IPS-NIHi11 (cell line): ENCODE data around the gene EMC9.

ENCODE experiments used
- DNase-seq: peaks from one replicate; pipeline ENCODE4 v3.0.0; 2012; ENCODE audit warnings: mixed read lengths, low spot score

Gene EMC9

DNA sequence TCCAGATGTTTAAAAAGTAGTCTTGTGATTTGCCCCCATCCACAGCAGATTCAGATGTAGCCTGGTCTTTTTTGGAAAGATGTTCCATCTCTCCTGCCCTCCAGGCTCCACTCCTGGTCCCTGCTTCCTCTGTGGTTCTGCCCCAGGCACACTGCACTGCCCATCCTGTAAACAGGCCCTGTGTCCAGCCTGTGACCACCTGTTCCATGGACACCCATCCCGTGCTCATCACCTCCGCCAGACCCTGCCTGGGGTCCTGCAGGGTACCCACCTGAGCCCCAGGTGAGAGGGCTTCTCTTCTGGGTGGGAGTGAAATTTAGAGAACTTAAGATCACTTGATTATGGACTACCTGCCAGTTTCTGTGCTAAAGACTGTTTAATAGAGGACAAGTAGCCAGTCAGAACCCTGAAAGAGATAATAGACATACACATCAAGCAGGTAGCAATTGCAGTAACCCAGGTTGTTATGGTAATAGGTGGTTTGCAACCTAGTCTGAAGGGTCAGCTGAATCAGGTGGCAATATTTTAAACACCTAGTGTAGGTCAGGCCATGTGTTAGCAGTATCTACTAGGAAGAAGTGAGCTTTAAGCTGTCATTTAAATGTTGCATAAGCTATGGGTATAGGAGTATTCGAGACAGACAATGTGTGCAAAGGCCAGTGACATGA, 8.0 kb upstream of the EMC9 start:
- DNase-seq, result no peak

DNA sequence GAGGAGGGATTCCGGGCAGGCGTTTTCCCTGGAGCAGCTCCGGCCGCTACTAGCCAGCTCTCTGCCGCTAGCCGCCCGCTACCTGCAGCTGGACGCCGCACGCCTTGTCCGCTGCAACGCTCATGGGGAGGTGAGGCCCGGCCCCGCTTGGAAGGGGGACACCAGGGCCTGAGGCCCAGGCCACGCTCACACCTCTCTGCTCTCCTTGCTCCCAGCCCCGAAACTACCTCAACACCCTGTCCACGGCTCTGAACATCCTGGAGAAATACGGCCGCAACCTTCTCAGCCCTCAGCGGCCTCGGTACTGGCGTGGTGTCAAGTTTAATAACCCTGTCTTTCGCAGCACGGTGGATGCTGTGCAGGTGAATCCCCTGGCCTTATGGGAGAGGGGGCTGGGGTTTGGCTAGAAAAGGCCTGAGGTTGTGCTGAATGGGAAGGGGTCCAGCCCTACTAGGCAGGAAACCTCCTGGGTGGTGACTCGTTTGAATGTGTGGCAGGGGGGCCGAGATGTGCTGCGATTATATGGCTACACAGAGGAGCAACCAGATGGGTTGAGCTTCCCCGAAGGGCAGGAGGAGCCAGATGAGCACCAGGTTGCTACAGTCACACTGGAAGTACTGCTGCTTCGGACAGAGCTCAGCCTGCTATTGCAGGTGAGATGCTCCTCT, 6.5 kb upstream of the EMC9 start:
- no peak for DNase-seq

- DNase-seq, result peak; percentile 95
Measured at GRCh38 chr14:24146978-24147760, 5.8 kb upstream of the EMC9 start, which contains the start of gene RNF31. Gene RNF31, plus strand, starts transcription at chr14:24147498. Its CDS starts 201 bp downstream, at chr14:24147699.

GRCh38 chr14:24146453-24146977, 5.1 kb upstream of the EMC9 start, which contains the start of gene PSME2:
Gene PSME2, minus strand, starts transcription at chr14:24146610. Its CDS starts 29 bp downstream, at chr14:24146581.
- DNase-seq, result peak; percentile 93

- DNase-seq, result no peak
Measured at GRCh38 chr14:24145690-24146452, 4.5 kb upstream of the EMC9 start.

- DNase-seq, result no peak
Measured at GRCh38 chr14:24145219-24145618, 3.8 kb upstream of the EMC9 start.

DNA sequence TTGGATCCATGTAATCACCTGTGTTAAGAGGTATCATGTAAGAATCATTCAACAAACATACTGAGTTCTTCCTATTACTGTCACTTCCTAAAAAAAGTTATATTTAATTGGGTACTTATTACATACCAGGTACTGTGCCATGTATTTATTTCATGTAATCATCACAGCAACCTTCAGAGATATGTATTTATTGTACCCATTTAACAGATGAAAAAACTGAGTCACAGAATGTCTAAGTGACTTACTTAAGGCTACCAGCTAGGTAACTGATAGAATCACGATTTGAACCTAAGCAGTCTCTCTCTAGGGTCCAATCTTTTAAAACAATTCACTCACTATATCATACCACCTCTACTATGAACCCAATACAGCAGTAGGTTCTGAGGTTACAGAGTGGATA, 3.1 kb upstream of the EMC9 start:
- no peak for DNase-seq

- no peak for DNase-seq
Measured at GRCh38 chr14:24143511-24143910, 2.1 kb upstream of the EMC9 start.

DNA sequence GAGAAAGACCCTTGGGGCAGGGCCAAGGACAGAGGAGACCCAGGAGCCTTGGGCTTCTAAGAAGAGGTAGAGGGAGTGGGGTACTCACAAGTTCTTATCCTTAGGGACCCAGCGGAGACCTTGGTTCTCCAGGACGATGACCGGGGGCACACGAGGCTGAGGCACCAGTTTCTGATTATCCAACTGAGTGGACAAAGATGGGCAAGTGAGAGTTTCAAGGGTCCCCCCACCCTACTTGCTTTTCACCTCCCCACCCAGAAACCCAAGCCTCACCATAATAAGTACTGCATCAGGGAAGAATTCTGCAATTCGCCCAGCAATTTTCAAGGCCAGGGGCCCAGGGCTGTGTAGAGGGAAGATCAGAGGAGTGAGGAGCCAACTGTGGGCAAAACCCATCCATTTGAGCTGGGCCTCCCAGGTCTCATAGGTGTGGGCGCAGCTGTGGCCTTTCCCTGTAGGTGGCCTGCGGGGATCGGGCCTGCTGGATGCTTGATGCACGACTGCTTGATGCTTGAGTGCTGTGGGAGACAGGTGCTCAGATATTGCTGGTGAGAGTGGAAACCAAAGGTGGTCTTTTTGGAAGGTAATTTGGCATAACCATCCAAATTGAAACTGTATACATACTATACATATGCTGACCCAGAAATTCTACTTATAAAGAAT, 2.0 kb downstream of the EMC9 start:
- no peak for DNase-seq

DNA sequence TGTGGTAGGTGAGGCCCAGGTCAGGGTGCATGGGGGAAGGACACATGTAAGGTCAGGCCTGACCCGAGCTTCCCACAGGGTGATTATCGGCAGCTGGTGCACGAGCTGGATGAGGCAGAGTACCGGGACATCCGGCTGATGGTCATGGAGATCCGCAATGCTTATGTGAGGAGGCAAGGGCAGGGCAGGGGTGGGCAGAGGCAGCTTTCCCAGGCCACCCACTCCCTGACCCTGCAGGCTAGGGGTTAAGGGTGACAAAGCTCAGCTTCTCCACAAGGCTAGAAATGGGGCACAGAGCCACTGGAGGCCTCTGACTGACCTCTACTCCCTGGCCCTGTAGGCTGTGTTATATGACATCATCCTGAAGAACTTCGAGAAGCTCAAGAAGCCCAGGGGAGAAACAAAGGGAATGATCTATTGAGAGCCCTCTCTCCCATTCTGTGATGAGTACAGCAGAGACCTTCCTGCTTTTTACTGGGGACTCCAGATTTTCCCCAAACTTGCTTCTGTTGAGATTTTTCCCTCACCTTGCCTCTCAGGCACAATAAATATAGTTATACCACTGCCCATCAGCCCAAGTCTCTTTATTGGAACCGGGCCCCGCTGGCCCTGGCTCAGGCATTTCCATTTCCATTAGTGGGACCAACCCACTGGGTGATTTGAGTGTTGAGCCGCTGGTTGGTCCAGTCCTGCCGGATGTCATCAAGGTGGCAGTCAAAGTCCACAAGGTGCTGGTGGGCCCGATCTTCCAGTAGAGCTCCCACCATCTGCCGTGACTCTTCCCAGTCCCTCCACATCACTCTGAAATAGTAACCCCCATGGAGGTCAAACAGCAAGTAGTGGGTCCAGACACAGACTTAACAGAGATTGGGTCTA, 2.8 kb downstream of the EMC9 start:
- no peak for DNase-seq

GRCh38 chr14:24137529-24138395, 3.6 kb downstream of the EMC9 start:
- no peak for DNase-seq

DNA sequence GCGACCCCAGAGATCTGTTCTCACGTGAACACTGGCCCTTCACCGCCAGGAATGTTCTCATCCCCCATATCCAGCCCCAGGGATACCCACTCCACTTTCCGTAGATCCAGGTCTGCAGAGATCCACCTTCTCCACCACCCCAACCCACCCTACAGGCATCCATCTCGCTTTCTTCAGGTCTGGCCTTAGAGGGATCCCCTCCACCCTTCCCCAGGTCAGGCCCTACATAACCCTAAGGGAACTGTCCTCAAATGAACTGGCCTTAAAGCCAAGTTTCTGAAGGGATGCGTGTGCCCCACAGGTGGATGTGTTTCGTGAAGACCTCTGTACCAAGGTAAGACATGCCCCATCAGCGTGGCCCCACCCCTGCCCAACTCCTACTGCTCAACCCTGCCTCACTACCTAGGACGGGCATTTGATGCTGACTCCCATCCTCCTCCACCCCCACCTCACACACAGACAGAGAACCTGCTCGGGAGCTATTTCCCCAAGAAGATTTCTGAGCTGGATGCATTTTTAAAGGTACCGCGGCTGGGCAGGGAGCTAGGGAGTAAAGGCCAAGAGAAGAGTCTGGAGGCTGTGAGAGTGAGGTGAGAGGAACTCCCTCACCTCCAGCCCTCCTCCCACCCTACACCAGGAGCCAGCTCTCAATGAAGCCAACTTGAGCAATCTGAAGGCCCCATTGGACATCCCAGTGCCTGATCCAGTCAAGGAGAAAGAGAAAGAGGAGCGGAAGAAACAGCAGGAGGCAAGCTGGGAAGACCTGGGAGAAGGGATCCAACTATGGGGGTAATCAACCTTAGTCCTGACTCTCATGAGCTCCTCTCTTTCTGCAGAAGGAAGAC, 4.5 kb downstream of the EMC9 start:
- DNase-seq, result no peak

DNA sequence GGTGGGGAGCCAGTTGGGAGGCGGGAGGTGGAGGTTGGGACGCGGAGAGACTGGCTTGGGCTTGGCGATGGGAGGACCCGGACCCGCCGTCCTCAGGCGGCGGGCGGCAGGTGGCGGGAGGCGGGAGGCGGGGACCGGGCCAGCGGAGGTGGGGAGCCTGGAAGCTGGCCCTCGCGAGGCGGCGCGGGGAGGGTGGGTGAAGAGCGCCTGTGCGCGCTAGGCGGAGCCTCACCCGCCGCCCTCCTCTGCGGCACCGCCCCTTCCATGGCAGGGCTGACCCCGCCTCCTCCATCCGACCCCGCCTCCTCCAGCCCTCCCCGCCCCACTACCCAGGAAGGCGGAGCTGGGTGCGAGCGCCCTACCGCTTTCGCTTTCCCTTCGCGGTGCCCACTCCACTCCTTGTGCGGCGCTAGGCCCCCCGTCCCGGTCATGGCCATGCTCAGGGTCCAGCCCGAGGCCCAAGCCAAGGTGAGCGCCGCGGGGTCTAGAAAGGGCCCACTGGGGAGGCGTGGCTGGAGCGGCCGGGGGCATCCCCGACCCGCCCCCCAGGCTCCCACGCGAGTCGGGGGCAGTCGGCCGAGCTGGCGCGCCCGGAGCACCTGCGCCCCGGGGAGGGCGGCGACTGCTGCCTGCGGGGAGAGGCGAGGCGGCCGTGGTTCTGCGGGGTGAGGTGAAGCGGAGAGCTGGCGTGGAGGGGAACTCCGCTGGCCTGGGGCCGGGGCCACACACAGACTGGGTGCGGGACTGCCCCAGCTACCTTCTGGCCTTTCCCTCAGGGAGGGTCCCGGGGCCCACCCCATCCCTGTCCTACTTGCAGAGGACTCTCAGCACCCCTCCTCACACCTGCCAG, 5.3 kb downstream of the EMC9 start, which contains the start of gene PSME1:
TSS of gene PSME1 (plus strand) at position 361 of the 850 bp plus-strand sequence. CDS start at position 430, 69 bp downstream.
- peak; percentile 93 for DNase-seq

DNA sequence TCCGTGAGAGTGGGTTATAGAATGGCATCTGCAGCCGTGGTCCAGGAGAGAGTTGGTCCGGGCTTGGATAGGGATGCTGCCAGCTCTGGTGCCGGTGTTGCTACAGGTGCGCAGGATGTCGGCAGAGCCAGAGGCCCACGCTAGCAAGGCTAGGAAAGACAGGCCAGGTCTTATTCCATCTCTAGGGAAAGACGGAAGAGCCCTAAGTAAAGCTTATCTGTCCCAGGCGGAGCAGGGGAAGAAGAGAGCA, 5.9 kb downstream of the EMC9 start:
- DNase-seq, result no peak

- DNase-seq, result no peak
Measured at GRCh38 chr14:24133735-24134134, 7.7 kb downstream of the EMC9 start.

DNA sequence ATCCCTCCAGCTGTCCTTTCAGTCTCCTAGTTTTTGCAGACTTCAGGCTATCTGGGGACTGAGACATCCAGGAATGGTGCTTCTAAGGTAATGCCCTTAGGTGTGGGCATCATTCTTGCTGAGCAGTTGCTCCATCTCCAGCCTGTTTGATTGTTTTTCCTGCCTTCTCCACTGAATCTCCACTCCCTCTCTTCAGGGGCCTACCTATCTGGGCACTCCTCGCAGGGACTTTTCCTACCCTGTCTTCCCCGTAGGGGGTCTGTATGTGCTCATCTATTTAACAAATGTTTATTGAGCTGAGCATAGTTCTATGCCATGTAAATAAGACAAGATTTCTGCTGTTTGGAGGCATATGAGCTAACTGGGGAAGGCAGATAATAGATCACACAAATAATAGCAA, 8.4 kb downstream of the EMC9 start:
- DNase-seq, result no peak

GRCh38 chr14:24132061-24132685, 9.2 kb downstream of the EMC9 start:
- DNase-seq, result no peak
